Endothelial cell of umbilical vein (primary cell): ENCODE data around the gene CAP2. TPM values are rescaled to one million over a fixed set of nuclear protein-coding genes. Genes with fewer than 3 reads are reported as not detected.

Experiments
- BruUV-seq: library from RNA; stranded (reverse); fragments of 400-500 nt; replicated peaks from 2 replicates; lab custom pipeline; 2021; lab: Mats Ljungman, UMichigan
- CTCF ChIA-PET: fragments of 300-600, 350-600 bp; sonication (Branson Sonifier 250); formaldehyde crosslinking; loops from one replicate; lab custom pipeline; 2021; ENCODE audit warnings: antibody characterized with exemption, inconsistent platforms; lab: Charles Lee
- POLR2A ChIA-PET: fragments of 300-600, 350-600 bp; sonication (Branson Sonifier 250); formaldehyde crosslinking; loops from one replicate; lab custom pipeline; 2021; ENCODE audit warnings: antibody characterized with exemption, inconsistent platforms; lab: Charles Lee
- DNase-seq: peaks from one replicate; pipeline ENCODE4 v3.0.0-alpha.2; 2011; ENCODE audit warnings: low read depth, low spot score
- FAIRE-seq: peaks from 2 replicates; lab custom pipeline; 2011; peaks lifted over from hg19 to GRCh38; lab: Jason Lieb, UNC
- H2AFZ ChIP-seq: 2 replicates; pipeline ENCODE4 v1.6.0; 2012; ENCODE audit warnings: low read depth, low read length, control low read depth, inconsistent platforms
- H3K27ac ChIP-seq: 2 replicates; pipeline ENCODE4 v1.5.1; 2011; ENCODE audit warnings: low read depth, mild to moderate bottlenecking, control low read depth, low read length, moderate library complexity; ENCODE audit not compliant: insufficient read depth
- H3K27me3 ChIP-seq, 2 experiments: 2 replicates each; pipeline versions ENCODE4 v1.6.0 to v1.6.1; 2011; ENCODE audit warnings: low read length in 2 of 2, mixed read lengths in 1 of 2; ENCODE audit not compliant: control insufficient read depth in 2 of 2, insufficient read depth in 2 of 2
- H3K36me3 ChIP-seq, 2 experiments: 2 replicates in 1 of 2; 3 replicates in 1 of 2; pipeline ENCODE4 v1.5.1; 2011; ENCODE audit warnings: low read length in 2 of 2, mild to moderate bottlenecking in 1 of 2, moderate library complexity in 1 of 2; ENCODE audit not compliant: control insufficient read depth in 2 of 2, insufficient read depth in 2 of 2; ENCODE audit errors: extremely low read depth in 1 of 2
- H3K4me1 ChIP-seq: 3 replicates; pipeline ENCODE4 v1.5.1; 2011; ENCODE audit warnings: mild to moderate bottlenecking, low read length; ENCODE audit not compliant: control insufficient read depth, insufficient read depth; ENCODE audit errors: extremely low read depth
- H3K4me2 ChIP-seq: 2 replicates; pipeline ENCODE4 v1.6.1; 2011; ENCODE audit warnings: low read length, control low read depth, mixed read lengths; ENCODE audit not compliant: insufficient read depth
- H3K4me3 ChIP-seq, 3 experiments: fragments of 200-600 bp in 1 of 3; sonication (generic), shearing (Covaris generic) in 1 of 3; replicated peaks in 1 of 3; 2 replicates each; pipeline ENCODE4 v1.5.1; 2011 to 2016; ENCODE audit warnings: control low read depth in 3 of 3, low read length in 3 of 3, mild to moderate bottlenecking in 2 of 3, inconsistent platforms in 1 of 3, low read depth in 1 of 3, moderate library complexity in 1 of 3; ENCODE audit not compliant: insufficient read depth in 1 of 3
- H3K79me2 ChIP-seq: 2 replicates; pipeline ENCODE4 v1.6.0; 2012; ENCODE audit warnings: low read length, inconsistent platforms; ENCODE audit not compliant: control insufficient read depth, insufficient read depth
- H3K9ac ChIP-seq: replicated peaks from 2 replicates; pipeline ENCODE3; 2011; ENCODE audit warnings: low read length, control low read depth; ENCODE audit not compliant: insufficient read depth; ENCODE audit errors: extremely low read depth
- H3K9me1 ChIP-seq: replicated peaks from 3 replicates; pipeline ENCODE4 v1.6.0; 2011; ENCODE audit warnings: mild to moderate bottlenecking, low read length; ENCODE audit not compliant: control insufficient read depth, insufficient read depth; ENCODE audit errors: extremely low read depth
- H3K9me3 ChIP-seq: replicated peaks from 2 replicates; pipeline ENCODE4 v1.5.1; 2012; ENCODE audit warnings: low read length, inconsistent platforms; ENCODE audit not compliant: control insufficient read depth, insufficient read depth
- H4K20me1 ChIP-seq: replicated peaks from 2 replicates; pipeline ENCODE3; 2011; ENCODE audit warnings: mild to moderate bottlenecking, low read length; ENCODE audit not compliant: control insufficient read depth, insufficient read depth; ENCODE audit errors: extremely low read depth
- CTCF ChIP-seq, 2 donors: IDR thresholded peaks; 1 replicate in 1 of 2; 2 replicates in 1 of 2; pipeline ENCODE4 v1.5.1; 2011; ENCODE audit warnings: low read length in 2 of 2, mild to moderate bottlenecking in 2 of 2, moderate library complexity in 2 of 2, control low read depth in 1 of 2, inconsistent platforms in 1 of 2, low read depth in 1 of 2; ENCODE audit not compliant: insufficient read depth in 1 of 2; ENCODE audit errors: extremely low read depth in 1 of 2
- EZH2 ChIP-seq: IDR thresholded peaks from 2 replicates; pipeline ENCODE4 v1.6.1; 2012; ENCODE audit warnings: borderline replicate concordance, low read depth, mild to moderate bottlenecking, moderate library complexity, low read length, inconsistent platforms; ENCODE audit not compliant: severe bottlenecking
- FOS ChIP-seq: IDR thresholded peaks from 2 replicates; pipeline ENCODE4 v1.6.1; 2011; ENCODE audit warnings: mild to moderate bottlenecking, low read length, moderate library complexity, borderline replicate concordance; ENCODE audit not compliant: insufficient read depth
- GATA2 ChIP-seq: IDR thresholded peaks from 2 replicates; pipeline ENCODE4 v1.7.0; 2011; ENCODE audit warnings: low read depth, mild to moderate bottlenecking, moderate library complexity, mixed read lengths, low read length; ENCODE audit not compliant: insufficient read length, insufficient read depth
- JUN ChIP-seq: IDR thresholded peaks from 2 replicates; pipeline ENCODE4 v1.6.1; 2011; ENCODE audit warnings: borderline replicate concordance, low read depth; ENCODE audit not compliant: insufficient read length, insufficient read depth
- MYC ChIP-seq: IDR thresholded peaks from one replicate; pipeline ENCODE4 v1.6.1; 2011; ENCODE audit warnings: mild to moderate bottlenecking, low read depth, low read length
- POLR2A ChIP-seq: IDR thresholded peaks from 2 replicates; pipeline ENCODE4 v1.6.1; 2012; ENCODE audit warnings: low read depth, mild to moderate bottlenecking, control low read depth, low read length
- POLR2AphosphoS5 ChIP-seq: IDR thresholded peaks from 2 replicates; pipeline ENCODE4 v1.6.1; 2012; ENCODE audit warnings: low read depth, mild to moderate bottlenecking, control low read depth, low read length, moderate library complexity; ENCODE audit not compliant: insufficient read depth
- dilution Hi-C: fragments of 300-500 bp; cut with MboI; formaldehyde crosslinking; loops from one replicate; pipeline ENCODE4 v1.15.0; 2019; ENCODE audit warnings: low sequenced_read_pairs; ENCODE audit not compliant: extremely low pct_ligation_motif_present
- intact Hi-C: fragments of 100-400 bp; cut with micrococcal nuclease; formaldehyde crosslinking; loops from one replicate; pipeline ENCODE4 v1.10.0; 2022
- polyA plus RNA-seq, 4 experiments: library from polyadenylated mRNA; depleted of rRNA in 3 of 4; stranded (reverse) in 3 of 4; unstranded in 1 of 4; fragments of >200 nt; gene quantifications; 2 replicates each; pipeline versions ENCODE4 v1.2.1 to v1.2.3, GENCODE V29; 2011 to 2012; ENCODE audit warnings: missing spikeins in 1 of 4
- total RNA-seq: library from RNA; stranded (reverse); gene quantifications from 2 replicates; pipeline ENCODE4 v1.2.3, GENCODE V29; 2021
- TF ChIP-seq, protein P1 (sequence below): IDR thresholded peaks from 2 replicates; pipeline ENCODE4 v1.6.1; 2011; ENCODE audit not compliant: insufficient read depth, insufficient read length

Gene CAP2
- total and polyA plus RNA-seq, 2 donors (not counting 3 experiments of a cell fraction or from before 2014, with no cell fraction given) = 12.2 to 21.3 TPM

DNA sequence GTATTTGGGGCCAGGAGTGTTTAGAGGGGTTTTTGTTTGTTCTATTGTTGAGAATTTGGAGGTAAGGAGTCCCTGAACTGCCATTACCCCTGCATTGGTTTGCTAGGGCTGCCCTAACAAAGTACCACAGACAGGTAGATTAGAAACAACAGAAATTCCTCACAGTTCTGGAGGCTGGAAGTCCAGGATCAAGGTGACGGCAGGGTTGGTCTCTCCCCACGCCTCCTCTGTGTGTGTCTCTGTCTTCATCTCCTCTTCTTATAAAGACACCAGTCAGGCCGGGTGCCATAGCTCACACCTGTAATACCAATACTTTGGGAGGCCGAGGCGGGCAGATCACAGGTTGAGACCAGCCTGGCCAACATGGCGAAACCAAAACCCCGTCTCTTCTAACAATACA is 109.7 kb downstream of the CAP2 start:
- intact Hi-C loops = loop anchor here (2.0 kb wide), 1 partner anchor 28 kb away; no protein-coding TSS in a partner anchor

More for the DNA sequence above, 109.7 kb downstream of the CAP2 start:
- no peak for TF ChIP-seq MYC
- TF ChIP-seq, protein P1, sequence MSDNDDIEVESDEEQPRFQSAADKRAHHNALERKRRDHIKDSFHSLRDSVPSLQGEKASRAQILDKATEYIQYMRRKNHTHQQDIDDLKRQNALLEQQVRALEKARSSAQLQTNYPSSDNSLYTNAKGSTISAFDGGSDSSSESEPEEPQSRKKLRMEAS = no peak
- no peak for TF ChIP-seq FOS
- TF ChIP-seq JUN = no peak
- TF ChIP-seq GATA2 = no peak
- no peak for TF ChIP-seq CTCF (IDR thresholded peaks at IDR 0.05; ENCODE audit: extremely low read depth in 1 of 2, insufficient read depth in 1 of 2, low read depth in 1 of 2, low read length in 2 of 2)
- TF ChIP-seq POLR2AphosphoS5 = no peak
- no peak for TF ChIP-seq EZH2
- no peak for TF ChIP-seq POLR2A
- H3K27me3 ChIP-seq = no peaks in the 10 kb centered on the region
- H3K9ac ChIP-seq = no peak overlapping the region
- H3K79me2 ChIP-seq = no peaks in the 10 kb centered on the region
- no peaks in the 10 kb centered on the region for H3K9me1 ChIP-seq
- FAIRE-seq = no peak
- dilution Hi-C loops = no loop called here
- no peak overlapping the region for H3K4me2 ChIP-seq
- no peaks in the 10 kb centered on the region for H3K36me3 ChIP-seq
- no TSS peak for BruUV-seq
- peaks cover 4% of the 10 kb centered on the region for H3K4me1 ChIP-seq
- no peak overlapping the region for H3K4me3 ChIP-seq
- no peak overlapping the region for H2AFZ ChIP-seq
- no peaks in the 10 kb centered on the region for H3K9me3 ChIP-seq
- no peak overlapping the region for H3K27ac ChIP-seq
- POLR2A ChIA-PET = no interaction called here
- CTCF ChIA-PET = interaction anchor here (2.0 to 3.1 kb wide), 2 partner anchors 8 to 81 kb away, joined by 7 to 26 read pairs; no protein-coding TSS in a partner anchor
- DNase-seq = no peak
- no peaks in the 10 kb centered on the region for H4K20me1 ChIP-seq
